Measurements from ENCODE around the gene ALKBH5.

DNA sequence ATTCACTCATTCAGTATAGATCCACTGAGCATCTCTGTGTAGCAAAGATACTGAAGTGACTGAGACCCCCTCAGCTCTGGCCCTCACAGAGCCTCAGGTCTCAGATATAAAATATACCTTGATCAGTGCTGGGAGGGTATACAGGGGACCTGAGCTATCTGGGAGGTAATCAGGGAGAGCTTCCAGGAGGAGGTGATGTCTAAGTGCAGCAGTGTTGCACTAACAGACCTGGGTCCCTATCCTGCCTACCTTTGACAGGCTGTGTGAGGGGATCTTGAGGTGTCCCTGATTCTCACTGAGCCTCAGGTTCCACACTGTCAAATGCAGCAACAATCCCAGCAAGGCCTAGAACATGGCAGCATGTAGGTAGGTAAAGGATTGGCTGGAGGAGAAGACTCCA lies 6.5 kb upstream of the ALKBH5 start:
- TF ChIP-seq, protein P1, sequence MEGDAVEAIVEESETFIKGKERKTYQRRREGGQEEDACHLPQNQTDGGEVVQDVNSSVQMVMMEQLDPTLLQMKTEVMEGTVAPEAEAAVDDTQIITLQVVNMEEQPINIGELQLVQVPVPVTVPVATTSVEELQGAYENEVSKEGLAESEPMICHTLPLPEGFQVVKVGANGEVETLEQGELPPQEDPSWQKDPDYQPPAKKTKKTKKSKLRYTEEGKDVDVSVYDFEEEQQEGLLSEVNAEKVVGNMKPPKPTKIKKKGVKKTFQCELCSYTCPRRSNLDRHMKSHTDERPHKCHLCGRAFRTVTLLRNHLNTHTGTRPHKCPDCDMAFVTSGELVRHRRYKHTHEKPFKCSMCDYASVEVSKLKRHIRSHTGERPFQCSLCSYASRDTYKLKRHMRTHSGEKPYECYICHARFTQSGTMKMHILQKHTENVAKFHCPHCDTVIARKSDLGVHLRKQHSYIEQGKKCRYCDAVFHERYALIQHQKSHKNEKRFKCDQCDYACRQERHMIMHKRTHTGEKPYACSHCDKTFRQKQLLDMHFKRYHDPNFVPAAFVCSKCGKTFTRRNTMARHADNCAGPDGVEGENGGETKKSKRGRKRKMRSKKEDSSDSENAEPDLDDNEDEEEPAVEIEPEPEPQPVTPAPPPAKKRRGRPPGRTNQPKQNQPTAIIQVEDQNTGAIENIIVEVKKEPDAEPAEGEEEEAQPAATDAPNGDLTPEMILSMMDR (conservative IDR thresholded peaks at IDR 0.05; ENCODE audit: low read depth in 2 of 2) = no peak
- TF ChIP-seq POLR2AphosphoS5 (IDR thresholded peaks at IDR 0.05; ENCODE audit: low read depth) = no peak
- no peak for TF ChIP-seq EZH2 (IDR thresholded peaks at IDR 0.05; ENCODE audit: low read depth, unreplicated experiment)
- TF ChIP-seq, protein P2, sequence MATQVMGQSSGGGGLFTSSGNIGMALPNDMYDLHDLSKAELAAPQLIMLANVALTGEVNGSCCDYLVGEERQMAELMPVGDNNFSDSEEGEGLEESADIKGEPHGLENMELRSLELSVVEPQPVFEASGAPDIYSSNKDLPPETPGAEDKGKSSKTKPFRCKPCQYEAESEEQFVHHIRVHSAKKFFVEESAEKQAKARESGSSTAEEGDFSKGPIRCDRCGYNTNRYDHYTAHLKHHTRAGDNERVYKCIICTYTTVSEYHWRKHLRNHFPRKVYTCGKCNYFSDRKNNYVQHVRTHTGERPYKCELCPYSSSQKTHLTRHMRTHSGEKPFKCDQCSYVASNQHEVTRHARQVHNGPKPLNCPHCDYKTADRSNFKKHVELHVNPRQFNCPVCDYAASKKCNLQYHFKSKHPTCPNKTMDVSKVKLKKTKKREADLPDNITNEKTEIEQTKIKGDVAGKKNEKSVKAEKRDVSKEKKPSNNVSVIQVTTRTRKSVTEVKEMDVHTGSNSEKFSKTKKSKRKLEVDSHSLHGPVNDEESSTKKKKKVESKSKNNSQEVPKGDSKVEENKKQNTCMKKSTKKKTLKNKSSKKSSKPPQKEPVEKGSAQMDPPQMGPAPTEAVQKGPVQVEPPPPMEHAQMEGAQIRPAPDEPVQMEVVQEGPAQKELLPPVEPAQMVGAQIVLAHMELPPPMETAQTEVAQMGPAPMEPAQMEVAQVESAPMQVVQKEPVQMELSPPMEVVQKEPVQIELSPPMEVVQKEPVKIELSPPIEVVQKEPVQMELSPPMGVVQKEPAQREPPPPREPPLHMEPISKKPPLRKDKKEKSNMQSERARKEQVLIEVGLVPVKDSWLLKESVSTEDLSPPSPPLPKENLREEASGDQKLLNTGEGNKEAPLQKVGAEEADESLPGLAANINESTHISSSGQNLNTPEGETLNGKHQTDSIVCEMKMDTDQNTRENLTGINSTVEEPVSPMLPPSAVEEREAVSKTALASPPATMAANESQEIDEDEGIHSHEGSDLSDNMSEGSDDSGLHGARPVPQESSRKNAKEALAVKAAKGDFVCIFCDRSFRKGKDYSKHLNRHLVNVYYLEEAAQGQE (IDR thresholded peaks at IDR 0.05; ENCODE audit: unreplicated experiment) = no peak
- no peak for TF ChIP-seq EZH2phosphoT487 (IDR thresholded peaks at IDR 0.05; ENCODE audit: unreplicated experiment)
- no peak for TF ChIP-seq CREB1 (CRISPR knock-in tag; IDR thresholded peaks at IDR 0.05; ENCODE audit: low read depth)
- TF ChIP-seq JUNB (IDR thresholded peaks at IDR 0.05; ENCODE audit: unreplicated experiment) = no peak
- TF ChIP-seq ZNF114 (CRISPR knock-in tag; IDR thresholded peaks at IDR 0.05) = no peak
- TF ChIP-seq, protein P3, sequence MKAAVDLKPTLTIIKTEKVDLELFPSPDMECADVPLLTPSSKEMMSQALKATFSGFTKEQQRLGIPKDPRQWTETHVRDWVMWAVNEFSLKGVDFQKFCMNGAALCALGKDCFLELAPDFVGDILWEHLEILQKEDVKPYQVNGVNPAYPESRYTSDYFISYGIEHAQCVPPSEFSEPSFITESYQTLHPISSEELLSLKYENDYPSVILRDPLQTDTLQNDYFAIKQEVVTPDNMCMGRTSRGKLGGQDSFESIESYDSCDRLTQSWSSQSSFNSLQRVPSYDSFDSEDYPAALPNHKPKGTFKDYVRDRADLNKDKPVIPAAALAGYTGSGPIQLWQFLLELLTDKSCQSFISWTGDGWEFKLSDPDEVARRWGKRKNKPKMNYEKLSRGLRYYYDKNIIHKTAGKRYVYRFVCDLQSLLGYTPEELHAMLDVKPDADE (IDR thresholded peaks at IDR 0.05) = no peak
- no peak for TF ChIP-seq NANOG (IDR thresholded peaks at IDR 0.05; ENCODE audit: borderline replicate concordance)

Measured in GM23338 (cell line).